PFSK-1 (cell line): ENCODE results near the gene PLXND1.

ENCODE experiments used
- FOXP2 ChIP-seq: optimal IDR thresholded peaks from 2 replicates; pipeline ENCODE3; 2011; ENCODE audit warnings: borderline replicate concordance, control low read depth, inconsistent platforms; ENCODE audit not compliant: insufficient read depth; ENCODE audit errors: extremely low read length, extremely low read depth
- POLR2AphosphoS5 ChIP-seq: IDR thresholded peaks from 2 replicates; pipeline ENCODE4 v1.6.1; 2012; ENCODE audit warnings: low read depth, mild to moderate bottlenecking, control low read depth, low read length, moderate library complexity
- REST ChIP-seq, 2 experiments: IDR thresholded peaks; 2 replicates each; pipeline versions ENCODE4 v1.6.1 to v1.8.0; 2011 to 2012; ENCODE audit warnings: low read depth in 2 of 2, low read length in 2 of 2, control low read depth in 1 of 2, inconsistent platforms in 1 of 2, mild to moderate bottlenecking in 1 of 2, moderate library complexity in 1 of 2; ENCODE audit not compliant: insufficient read depth in 1 of 2
- SIN3A ChIP-seq: IDR thresholded peaks from 2 replicates; pipeline ENCODE4 v1.6.1; 2012; ENCODE audit warnings: mild to moderate bottlenecking, low read length, moderate library complexity, borderline replicate concordance; ENCODE audit not compliant: insufficient read depth
- TAF1 ChIP-seq: IDR thresholded peaks from 2 replicates; pipeline ENCODE4 v1.6.1; 2012; ENCODE audit warnings: low read length, control low read depth, borderline replicate concordance; ENCODE audit not compliant: insufficient read depth

- TF ChIP-seq TAF1 (no peak), POLR2AphosphoS5 (no peak), SIN3A (no peak), REST (IDR thresholded peaks at IDR 0.05; ENCODE audit: insufficient read depth in 1 of 2, low read depth in 2 of 2, low read length in 2 of 2) (no peak), FOXP2 (no peak)
These were observed 87.9 kb downstream of the PLXND1 start for GRCh38 chr3:129518581-129518980.
